GM12875 (cell line): ENCODE results near the gene INSR.

Experiments used
- H3K4me3 ChIP-seq: one replicate; pipeline ENCODE4 v1.5.1; 2011; ENCODE audit warnings: low read depth, low read length, control low read depth
- TF ChIP-seq, protein P1 (sequence below): IDR thresholded peaks from 2 replicates; pipeline ENCODE4 v1.5.1; 2011; ENCODE audit warnings: low read depth, mild to moderate bottlenecking, control low read depth, inconsistent platforms, low read length, moderate library complexity, borderline replicate concordance; ENCODE audit not compliant: insufficient read depth

The INSR gene

DNA sequence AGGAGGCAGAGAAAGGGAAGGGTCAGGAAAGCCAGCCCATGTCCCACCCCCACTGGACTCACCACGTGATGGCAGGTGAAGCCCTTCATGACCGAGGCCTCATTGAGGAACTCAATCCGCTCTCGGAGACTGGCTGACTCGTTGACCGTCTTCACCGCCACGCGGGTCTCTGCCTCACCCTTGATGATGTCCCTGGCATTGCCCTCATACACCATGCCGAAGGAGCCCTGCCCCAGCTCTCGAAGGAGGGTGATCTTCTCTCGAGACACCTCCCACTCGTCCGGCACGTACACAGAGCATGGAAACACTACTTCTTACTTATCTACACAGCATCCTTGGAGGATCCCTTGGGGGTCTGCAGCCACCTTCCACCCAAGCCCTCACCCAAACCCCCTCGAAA, 169.0 kb downstream of the INSR start:
- no peak overlapping the region for H3K4me3 ChIP-seq
- TF ChIP-seq, protein P1, sequence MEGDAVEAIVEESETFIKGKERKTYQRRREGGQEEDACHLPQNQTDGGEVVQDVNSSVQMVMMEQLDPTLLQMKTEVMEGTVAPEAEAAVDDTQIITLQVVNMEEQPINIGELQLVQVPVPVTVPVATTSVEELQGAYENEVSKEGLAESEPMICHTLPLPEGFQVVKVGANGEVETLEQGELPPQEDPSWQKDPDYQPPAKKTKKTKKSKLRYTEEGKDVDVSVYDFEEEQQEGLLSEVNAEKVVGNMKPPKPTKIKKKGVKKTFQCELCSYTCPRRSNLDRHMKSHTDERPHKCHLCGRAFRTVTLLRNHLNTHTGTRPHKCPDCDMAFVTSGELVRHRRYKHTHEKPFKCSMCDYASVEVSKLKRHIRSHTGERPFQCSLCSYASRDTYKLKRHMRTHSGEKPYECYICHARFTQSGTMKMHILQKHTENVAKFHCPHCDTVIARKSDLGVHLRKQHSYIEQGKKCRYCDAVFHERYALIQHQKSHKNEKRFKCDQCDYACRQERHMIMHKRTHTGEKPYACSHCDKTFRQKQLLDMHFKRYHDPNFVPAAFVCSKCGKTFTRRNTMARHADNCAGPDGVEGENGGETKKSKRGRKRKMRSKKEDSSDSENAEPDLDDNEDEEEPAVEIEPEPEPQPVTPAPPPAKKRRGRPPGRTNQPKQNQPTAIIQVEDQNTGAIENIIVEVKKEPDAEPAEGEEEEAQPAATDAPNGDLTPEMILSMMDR: no peak

DNA sequence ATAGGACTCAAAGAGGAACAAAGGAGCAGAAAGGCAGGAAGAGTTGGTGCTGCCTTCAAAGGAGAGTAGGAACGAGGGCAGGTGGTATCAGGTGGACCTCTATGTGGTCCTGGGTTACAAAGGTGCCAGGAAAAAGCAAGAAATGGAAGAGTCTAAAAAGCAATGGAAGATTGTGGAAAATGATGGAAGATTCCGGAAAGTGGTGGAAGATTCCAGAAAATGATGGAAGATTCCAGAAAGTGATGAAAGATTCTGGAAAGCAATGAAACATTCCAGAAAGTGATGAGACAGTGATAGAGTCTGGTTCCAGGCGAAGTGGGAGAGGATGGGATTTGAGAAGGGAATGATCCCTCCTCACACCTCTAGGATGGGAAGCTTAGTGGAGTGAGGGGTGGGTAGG, 169.4 kb downstream of the INSR start:
- TF ChIP-seq, protein P1: no peak
- no peak overlapping the region for H3K4me3 ChIP-seq

DNA sequence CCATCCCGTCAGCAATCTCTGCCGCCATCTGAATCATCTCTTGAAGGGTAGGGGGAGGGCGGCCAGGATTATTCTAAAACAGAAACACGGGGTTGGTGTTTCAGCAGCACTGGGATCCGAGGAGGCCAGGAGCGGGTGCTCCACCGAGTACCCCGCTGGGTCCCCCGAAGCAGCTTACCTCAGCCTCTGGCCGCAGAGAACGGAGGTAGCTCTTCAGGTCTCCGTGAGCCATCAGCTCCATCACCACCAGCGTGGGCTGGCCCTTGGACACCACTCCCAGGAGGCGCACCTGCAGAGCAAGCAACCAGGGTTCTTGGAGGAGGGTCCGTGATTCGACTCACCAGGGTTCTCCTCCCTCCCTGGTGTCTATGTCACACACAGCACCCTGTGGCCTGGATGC, 171.5 kb downstream of the INSR start:
- H3K4me3 ChIP-seq: no peak overlapping the region
- TF ChIP-seq, protein P1: no peak

DNA sequence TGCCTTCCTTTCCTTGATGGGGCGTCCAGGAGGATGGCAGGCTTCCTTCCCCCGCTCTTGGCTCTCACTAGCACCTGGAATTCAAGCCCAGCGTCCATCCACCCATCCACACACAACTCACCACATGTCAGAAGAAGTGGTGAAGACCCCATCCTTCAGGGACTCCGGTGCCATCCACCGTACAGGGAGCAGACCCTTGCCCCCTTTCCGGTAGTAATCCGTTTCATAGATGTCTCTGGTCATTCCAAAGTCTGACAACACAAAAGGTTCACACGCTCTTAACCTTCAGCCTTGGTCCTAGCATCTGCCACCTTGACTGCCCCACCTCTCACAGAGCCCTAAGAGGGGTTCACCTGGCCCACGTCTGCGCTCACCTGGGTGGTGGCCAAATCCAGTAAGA, 173.7 kb downstream of the INSR start:
- no peak overlapping the region for H3K4me3 ChIP-seq
- TF ChIP-seq, protein P1: no peak

DNA sequence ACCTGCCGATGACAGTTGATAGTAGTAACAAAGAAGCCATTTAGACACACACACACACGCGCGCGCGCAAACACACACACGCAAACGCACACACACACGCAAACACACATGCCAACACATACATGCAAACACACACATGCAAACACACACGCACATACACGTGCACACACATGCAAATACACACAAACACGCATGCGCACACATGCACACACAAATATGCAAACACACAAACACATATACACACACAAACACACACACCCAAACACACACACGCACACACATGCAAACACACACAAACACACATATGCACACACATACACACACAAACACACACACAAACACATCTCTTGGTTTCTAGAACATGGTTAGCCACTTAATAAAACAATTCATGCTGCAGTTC, 174.6 kb downstream of the INSR start:
- H3K4me3 ChIP-seq: no peak overlapping the region
- TF ChIP-seq, protein P1: no peak

DNA sequence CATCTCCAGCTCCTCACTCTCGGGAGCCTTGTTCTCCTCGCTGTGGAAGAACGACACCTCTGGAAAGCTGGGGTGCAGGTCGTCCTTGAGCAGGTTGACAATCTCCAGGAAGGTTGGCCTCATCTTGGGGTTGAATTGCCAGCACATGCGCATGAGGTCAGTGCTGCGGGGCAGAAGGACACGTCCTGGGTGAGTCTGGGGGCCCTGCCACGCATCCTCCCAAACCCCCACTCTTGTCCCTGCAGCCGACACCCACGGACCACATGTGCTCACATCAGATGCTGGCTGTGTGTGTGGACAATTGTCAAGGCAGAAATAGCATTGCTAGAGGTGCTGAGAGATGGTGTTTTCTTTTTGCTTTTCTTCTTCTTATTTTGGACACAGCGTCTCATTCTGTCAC, 177.0 kb downstream of the INSR start:
- no peak overlapping the region for H3K4me3 ChIP-seq
- TF ChIP-seq, protein P1: no peak

DNA sequence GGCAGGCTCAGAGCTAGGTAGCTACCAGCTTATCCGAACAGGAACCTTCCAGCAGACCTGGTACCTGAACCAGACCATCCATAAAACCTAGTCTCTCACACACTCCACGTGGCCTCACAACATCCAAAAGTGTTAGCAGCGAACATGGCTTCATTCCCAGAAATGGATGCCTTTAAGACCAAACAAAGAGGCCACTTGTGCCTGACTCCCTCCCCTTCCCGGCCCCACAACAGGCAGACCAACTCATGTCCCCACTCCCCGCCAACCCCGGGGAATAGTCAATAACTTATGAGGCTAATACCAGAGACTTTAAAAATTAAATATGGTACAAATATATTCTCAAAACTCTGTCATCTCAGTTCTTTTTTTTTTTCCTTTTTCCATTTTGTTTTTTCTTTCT, 178.5 kb downstream of the INSR start:
- H3K4me3 ChIP-seq: no peak overlapping the region

More for the DNA sequence above, 178.5 kb downstream of the INSR start:
- TF ChIP-seq, protein P1: no peak
